Superior temporal gyrus (tissue), 1 donor: ENCODE results near the gene MRPL11.
"Not testable (repeated sequence)": the region's sequence is repeated elsewhere in the genome, so short reads cannot be mapped to it uniquely, and the experiment has no call there.

Experiments
- DNase-seq: peaks from one replicate; pipeline ENCODE4 v3.0.0-alpha.2; 2016; ENCODE audit errors: extremely low spot score

The MRPL11 gene

GRCh38 chr11:66467034-66467659 lies 28.5 kb upstream of the MRPL11 start:
- DNase-seq: no peak

GRCh38 chr11:66466225-66467033 lies 27.8 kb upstream of the MRPL11 start, which contains the start of gene PELI3:
Gene PELI3 (plus strand): TSS chr11:66466905. CDS start chr11:66468129, 1,224 bp downstream.
- DNase-seq: peak; percentile 91

DNA sequence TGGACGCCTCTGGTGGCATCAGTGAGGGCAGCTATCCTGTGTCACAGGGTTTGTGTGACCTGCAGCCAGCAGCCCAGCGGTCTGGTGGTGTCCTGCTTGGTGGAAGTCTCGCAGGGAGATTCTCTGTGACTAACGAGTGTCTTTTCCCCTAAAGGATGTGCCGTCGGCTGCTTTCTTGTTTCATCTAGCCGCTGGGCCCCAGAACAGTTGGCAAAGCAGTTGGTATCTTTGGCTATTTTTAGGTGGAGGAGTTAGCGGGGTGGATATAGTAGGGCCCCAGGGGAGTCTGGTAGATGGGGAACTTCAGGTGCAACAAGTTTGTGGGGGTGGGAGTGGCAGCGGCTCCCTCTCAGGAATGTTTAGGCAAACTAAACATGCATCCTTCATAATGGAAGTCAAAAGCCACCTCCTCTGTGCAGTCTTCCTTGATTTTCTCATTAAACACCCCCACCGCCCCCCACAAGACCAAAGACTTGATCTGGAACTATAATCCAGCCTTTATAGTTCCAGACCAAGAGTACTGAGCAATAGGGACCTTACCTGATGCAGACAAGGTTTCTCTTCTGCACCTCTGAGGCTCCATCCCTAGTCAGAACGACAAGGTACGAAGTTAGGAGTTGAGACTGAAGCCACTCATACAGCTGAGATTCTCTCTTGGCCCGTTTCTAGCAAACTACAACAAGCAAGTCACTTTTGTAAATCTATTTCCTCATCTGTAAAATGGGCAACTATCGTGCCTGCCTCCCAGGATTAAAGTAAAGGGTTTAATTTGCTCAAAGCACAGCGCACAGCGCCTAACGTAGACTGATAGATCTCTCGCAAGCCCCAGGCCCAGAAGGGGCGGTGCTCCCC lies 27.0 kb upstream of the MRPL11 start:
- DNase-seq: no peak

DNA sequence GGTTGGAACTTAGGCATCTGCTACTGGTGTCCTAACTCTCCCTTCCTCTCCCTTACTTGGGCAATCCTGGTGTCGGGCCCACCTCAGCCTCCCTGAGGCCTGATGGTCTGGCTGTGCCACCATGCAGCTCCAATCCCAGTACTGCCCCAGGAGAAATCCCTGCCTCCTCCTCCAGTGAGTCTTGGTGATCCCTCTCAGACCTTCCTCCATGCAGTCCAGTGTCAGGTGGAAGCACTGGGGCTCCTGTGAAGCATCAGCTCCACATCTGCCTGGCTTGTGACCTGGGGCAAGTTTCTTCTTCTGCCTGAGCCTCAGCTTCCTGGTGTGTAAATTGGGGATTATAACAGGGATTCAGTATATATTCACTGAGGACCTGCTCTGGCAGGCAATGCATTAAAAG lies 26.3 kb upstream of the MRPL11 start:
- DNase-seq: no peak

DNA sequence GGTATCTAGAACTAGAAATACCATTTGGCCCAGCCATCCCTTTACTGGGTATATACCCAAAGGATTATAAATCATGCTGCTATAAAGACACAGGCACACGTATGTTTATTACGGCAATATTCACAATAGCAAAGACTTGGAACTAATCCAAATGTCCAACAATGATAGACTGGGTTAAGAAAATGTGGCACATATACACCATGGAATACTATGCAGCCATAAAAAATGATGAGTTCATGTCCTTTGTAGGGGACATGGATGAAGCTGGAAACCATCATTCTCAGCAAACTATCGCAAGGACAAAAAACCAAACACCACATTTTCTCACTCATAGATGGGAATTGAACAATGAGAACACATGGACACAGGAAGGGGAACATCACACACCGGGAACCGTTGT lies 25.5 kb upstream of the MRPL11 start:
- not testable (repeated sequence) for DNase-seq

DNA sequence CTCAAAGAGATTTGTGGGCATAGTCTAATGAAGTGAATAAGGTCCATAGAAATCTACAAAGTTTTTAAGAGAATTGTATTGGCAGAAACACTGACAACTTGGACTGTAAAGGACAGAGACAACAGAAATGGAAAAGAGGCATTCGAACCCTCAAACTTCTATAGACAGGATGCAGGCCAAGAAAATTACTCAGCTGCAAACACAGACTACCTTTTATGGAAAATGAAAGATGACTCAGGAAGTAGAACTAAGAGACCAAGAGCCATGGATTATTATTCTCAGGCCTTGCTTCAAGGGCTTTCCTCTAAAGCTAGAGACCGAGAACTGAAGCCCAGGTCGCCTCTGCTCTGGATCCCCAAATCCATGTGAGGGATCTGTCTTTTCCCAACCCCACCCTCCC lies 24.3 kb upstream of the MRPL11 start:
- no peak for DNase-seq

DNA sequence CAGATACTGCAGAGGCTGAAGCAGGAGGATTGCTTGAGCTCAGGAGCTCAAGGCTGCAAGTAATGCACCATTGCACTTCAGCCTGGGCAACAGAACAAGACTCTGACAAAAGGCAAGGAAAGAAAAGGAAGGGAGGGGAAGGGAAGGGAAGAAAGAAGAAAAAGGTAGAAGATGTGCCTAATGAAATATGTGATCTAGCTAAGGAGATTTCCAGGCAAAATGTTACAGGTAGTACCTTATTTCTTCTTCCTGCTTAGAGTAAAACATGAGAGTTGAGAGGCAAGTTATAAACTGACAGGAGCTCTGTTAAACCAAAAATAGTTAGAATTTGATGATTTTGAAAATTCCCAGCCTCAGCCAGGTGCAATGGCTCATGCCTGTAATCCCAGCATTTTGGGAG lies 23.4 kb upstream of the MRPL11 start:
- DNase-seq: no peak

- DNase-seq: no peak
Measured at GRCh38 chr11:66459138-66459778, 20.6 kb upstream of the MRPL11 start.

GRCh38 chr11:66457826-66458225 lies 19.2 kb upstream of the MRPL11 start:
- no peak for DNase-seq

GRCh38 chr11:66454828-66455227 lies 16.2 kb upstream of the MRPL11 start:
- no peak for DNase-seq

GRCh38 chr11:66454247-66454646 lies 15.6 kb upstream of the MRPL11 start:
- no peak for DNase-seq

DNA sequence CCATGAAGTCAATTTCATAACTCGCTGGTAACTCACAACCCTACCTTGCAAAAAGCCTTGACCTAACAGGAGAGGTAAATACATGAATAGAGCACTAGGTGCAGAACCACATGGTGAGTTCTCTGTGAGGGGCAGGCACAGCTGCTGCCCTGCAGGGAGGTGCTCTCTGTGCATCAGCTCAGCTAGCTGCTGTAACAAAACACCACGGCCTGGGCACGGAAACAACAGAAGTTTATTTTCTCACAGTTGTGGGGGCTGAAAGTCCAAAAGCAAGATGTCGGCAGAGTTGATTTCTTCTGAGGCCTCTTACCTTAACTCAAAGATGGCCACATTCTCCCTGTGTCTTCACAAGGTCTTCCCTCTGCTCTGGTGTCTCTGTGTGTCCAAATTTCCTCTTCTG lies 13.0 kb upstream of the MRPL11 start:
- DNase-seq: no peak

DNA sequence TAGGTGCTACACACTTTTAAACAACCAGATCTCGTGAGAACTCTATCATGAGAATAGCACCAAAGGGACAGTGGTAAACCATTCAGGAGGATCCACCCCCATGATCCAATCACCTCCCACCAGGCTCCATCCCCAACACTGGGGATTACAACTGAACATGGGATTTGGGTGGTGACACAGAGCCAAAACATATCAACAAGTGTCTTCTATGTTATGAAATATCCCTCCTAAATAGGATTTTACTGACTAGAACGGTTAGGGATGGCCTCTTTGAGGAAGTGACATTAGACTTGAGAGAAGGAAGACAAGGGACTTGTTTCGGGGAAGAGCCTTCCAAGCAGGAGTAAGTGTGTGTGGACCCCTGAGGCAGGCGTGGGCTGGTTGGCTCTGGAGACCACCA lies 11.9 kb upstream of the MRPL11 start:
- DNase-seq: no peak

DNA sequence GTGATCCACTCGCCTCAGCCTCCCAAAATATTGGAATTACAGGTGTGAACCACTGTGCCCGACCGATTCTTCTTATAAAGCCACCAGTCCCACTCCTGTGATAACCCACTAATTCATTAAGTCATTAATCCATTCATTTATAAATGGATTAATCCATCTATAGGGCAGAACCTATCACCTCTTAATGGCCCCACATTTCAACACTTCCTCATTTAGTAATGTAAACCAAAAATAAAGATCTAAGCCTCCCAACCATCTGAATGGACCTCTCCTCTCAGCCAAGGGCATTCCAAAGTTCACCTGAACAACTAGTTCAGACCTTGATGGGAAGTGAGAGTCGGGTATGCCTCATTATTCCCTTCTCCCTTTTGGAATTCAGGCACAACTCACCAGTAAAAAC lies 9.9 kb upstream of the MRPL11 start:
- DNase-seq: no peak

DNA sequence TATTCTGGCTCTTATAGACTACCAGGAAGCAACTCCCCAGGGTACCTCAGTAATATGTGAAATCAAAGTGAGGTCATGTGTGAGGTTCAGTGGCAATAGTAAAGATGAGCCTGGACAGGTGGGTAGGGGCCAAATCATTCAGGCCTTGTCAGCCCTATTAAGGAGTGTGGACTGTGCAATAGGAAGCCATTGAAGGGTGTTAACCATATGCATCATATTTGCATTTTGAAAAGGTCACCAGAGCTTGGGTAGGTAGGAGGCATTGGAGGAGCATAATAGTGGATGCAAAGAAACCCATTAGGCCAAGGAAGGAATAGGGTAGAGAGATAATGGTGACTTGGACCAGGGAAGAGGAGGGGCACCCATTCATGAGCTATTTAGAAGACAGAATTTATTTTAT lies 8.4 kb upstream of the MRPL11 start:
- DNase-seq: no peak

DNA sequence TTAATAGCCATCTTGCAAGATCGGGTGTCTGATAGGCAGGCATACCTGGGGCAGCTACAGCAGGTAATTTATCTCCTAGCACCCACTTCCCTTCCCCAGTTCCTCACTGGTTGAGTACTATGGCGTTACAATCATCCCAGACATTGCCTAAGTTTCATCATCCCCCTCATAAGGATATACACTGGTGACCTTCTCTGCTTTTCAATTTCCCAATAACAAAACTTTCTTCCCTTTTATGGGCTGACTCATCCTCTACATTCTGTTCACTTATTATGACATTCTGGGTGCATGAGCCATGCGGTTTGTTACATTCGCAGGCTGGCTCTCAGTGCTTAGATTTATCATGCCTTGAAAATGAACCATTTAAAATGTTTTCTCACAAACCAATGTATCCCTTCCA lies 5.0 kb upstream of the MRPL11 start:
- no peak for DNase-seq

GRCh38 chr11:66440940-66441282 lies 2.3 kb upstream of the MRPL11 start:
- DNase-seq: not testable (repeated sequence)

DNA sequence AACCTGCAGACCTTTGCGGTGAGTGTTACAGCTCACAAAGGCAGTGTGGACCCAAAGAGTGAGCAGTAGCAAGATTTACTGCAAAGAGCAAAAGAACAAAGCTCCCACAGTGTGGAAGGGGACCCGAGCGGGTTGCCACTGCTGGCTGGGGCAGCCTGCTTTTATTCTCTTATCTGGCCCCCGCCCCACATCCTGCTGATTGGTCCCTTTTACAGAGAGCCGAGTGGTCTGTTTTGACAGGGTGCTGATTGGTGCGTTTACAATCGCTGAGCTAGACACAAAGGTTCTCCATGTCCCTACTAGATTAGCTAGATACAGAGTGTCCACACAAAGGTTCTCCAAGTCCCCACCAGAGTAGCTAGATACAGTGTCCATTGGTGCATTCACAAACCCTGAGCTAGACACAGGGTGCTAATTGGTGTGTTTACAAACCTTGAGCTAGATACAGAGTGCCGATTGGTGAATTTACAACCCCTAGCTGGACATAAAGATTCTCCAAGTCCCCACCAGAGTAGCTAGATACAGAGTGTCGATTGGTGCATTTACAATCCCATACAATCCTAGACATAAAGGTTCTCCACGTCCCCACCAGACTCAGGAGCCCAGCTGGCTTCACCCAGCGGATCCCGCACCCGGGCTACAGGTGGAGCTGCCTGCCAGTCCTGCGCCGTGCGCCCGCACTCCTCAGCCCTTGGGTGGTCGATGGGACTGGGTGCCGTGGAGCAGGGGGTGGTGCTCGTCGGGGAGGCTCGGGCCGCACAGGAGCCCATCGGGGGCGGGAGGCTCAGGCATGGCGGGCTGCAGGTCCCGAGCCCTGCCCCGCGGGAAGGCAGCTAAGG lies 1.7 kb upstream of the MRPL11 start:
- not testable (repeated sequence) for DNase-seq

DNA sequence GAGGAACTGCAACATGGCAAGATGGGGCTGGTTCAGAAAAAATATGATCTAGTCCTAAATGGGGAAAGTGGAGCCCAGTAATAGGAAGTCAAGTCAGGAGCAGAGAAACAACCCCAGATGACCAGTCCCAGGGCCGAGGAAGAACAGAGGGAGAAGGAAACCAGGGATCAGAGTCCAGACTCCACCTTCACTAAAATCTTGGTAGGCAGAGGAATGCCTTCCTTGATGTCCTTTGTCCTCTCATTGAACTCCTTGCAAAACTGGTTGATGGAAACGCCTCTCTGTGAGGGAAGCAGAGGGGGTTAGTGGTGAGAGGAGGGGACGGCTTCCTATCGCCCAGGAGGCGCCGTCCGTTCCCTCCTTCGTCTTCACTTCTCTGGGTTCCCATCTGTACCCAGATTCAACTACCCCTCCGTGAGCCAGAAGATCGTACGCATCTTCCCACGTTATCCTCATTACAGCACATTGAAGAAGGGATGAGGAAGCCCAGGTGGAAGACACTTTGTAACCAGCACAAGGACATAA lies 607 bp downstream of the MRPL11 start:
- DNase-seq: no peak

GRCh38 chr11:66432597-66432996 lies 6.1 kb downstream of the MRPL11 start:
- no peak for DNase-seq

DNA sequence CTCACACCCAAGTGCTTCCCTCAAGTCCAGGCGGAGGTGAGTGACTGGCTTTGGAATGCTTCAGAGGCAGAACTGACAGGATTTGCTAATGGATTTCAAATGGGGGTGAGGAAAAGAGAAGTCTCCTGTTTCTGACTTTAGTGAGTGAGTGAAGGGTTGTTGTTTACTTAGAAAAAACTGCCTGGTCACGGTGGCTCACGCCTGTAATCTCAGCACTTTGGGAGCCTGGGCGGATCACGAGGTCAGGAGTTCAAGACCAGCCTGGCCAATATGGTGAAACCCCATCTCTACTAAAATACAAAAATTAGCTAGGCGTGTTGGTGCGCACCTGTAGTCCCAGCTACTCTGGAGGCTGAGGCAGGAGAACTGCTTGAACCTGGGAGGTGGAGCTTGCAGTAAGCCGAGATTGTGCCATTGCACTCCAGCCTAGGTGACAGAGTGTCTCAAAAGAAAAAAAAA lies 6.7 kb downstream of the MRPL11 start:
- DNase-seq: not testable (repeated sequence)
